HCT116 (cell line): ENCODE results near the gene DDX23. TPM values are rescaled to one million over a fixed set of nuclear protein-coding genes. Genes with fewer than 3 reads are reported as not detected.

Source experiments
- ATAC-seq: fragments of 200-7000 bp; cut with Tn5 transposase; 2 replicates; pipeline ENCODE4 v1.9.1; 2020; ENCODE audit warnings: mild to moderate bottlenecking, moderate library complexity
- BruUV-seq: library from RNA; stranded (reverse); fragments of 400-500 nt; replicated peaks from 2 replicates; lab custom pipeline; 2021; lab: Mats Ljungman, UMichigan
- CTCF ChIA-PET: fragments of 300-600 bp; sonication (Branson Sonifier 250); formaldehyde crosslinking; loops from one replicate; lab custom pipeline; 2021; ENCODE audit warnings: antibody characterized with exemption; lab: Charles Lee
- POLR2A ChIA-PET: fragments of 300-600, 350-600 bp; sonication (Branson Sonifier 250); formaldehyde crosslinking; loops from one replicate; lab custom pipeline; 2021; ENCODE audit warnings: antibody characterized with exemption; lab: Charles Lee
- RAD21 ChIA-PET, 2 experiments: fragments of 300-600 bp; sonication (Branson Sonifier 250); formaldehyde crosslinking; loops; one replicate each; lab custom pipeline; 2023; ENCODE audit warnings: low total read pairs in 2 of 2; ENCODE audit not compliant: uncharacterized antibody in 2 of 2, unreplicated experiment in 2 of 2, low non-redundant PET in 1 of 2; lab: Charles Lee
- DNase-seq: peaks from one replicate; pipeline ENCODE4 v3.0.0-alpha.2; 2010; ENCODE audit warnings: low read depth, low spot score
- H2AFZ ChIP-seq: fragments of 200-600 bp; shearing (Covaris generic), sonication (generic); 2 replicates; pipeline ENCODE4 v1.6.1; 2017; ENCODE audit warnings: low read depth, mixed run types, mixed read lengths, antibody characterized with exemption, low read length; ENCODE audit not compliant: poor library complexity, severe bottlenecking
- H3K27ac ChIP-seq: 2 replicates; pipeline ENCODE4 v1.5.1; 2012; ENCODE audit warnings: low read depth, low read length
- H3K27me3 ChIP-seq: fragments of 200-600 bp; sonication (generic); 2 replicates; pipeline ENCODE4 v1.6.1; 2016; ENCODE audit warnings: mixed run types, low read length, mixed read lengths; ENCODE audit not compliant: insufficient read depth
- H3K36me3 ChIP-seq, 2 experiments: fragments of 200-500 bp in 1 of 2; fragments of 200-600 bp in 1 of 2; sonication (Bioruptor generic) in 1 of 2; sonication (generic) in 1 of 2; 2 replicates each; pipeline versions ENCODE4 v1.5.1 to v1.6.1; 2014 to 2016; ENCODE audit warnings: low read length in 2 of 2, inconsistent platforms in 1 of 2, mixed read lengths in 1 of 2, mixed run types in 1 of 2; ENCODE audit not compliant: insufficient read depth in 2 of 2, control insufficient read depth in 1 of 2
- H3K4me1 ChIP-seq, 2 experiments: fragments of 200-600 bp in 1 of 2; sonication (generic) in 1 of 2; 2 replicates each; pipeline versions ENCODE4 v1.5.1 to v1.6.1; 2012 to 2017; ENCODE audit warnings: low read length in 2 of 2, inconsistent platforms in 1 of 2, mild to moderate bottlenecking in 1 of 2, mixed read lengths in 1 of 2, mixed run types in 1 of 2, moderate library complexity in 1 of 2; ENCODE audit not compliant: insufficient read depth in 2 of 2, control insufficient read depth in 1 of 2
- H3K4me2 ChIP-seq: fragments of 200-600 bp; sonication (generic); 2 replicates; pipeline ENCODE4 v1.6.1; 2017; ENCODE audit warnings: mixed run types, low read length, mixed read lengths
- H3K4me3 ChIP-seq, 2 experiments: fragments of 200-600 bp in 1 of 2; sonication (generic) in 1 of 2; replicated peaks in 1 of 2; 2 replicates each; pipeline ENCODE4 v1.5.1; 2011 to 2016; ENCODE audit warnings: low read length in 2 of 2, control low read depth in 1 of 2, low read depth in 1 of 2, mild to moderate bottlenecking in 1 of 2, mixed read lengths in 1 of 2, mixed run types in 1 of 2
- H3K79me2 ChIP-seq: fragments of 200-600 bp; sonication (generic); 2 replicates; pipeline ENCODE4 v1.6.1; 2017; ENCODE audit warnings: mild to moderate bottlenecking, mixed run types, low read length, moderate library complexity, mixed read lengths; ENCODE audit not compliant: insufficient read depth
- H3K9ac ChIP-seq: fragments of 200-600 bp; sonication (generic); 2 replicates; pipeline ENCODE4 v1.6.1; 2016; ENCODE audit warnings: low read length, mixed read lengths
- H3K9me2 ChIP-seq: fragments of 200-600 bp; sonication (generic), shearing (Covaris generic); 2 replicates; pipeline ENCODE4 v1.6.1; 2017; ENCODE audit warnings: mixed run types, mild to moderate bottlenecking, moderate library complexity; ENCODE audit not compliant: insufficient read depth
- H3K9me3 ChIP-seq, 2 experiments: fragments of 200-500 bp in 1 of 2; fragments of 200-600 bp in 1 of 2; sonication (Bioruptor generic) in 1 of 2; sonication (generic) in 1 of 2; 2 replicates each; pipeline ENCODE4 v1.6.1; 2014 to 2017; ENCODE audit warnings: low read length in 2 of 2, mixed read lengths in 2 of 2, inconsistent platforms in 1 of 2, low read depth in 1 of 2, mild to moderate bottlenecking in 1 of 2, mixed run types in 1 of 2, moderate library complexity in 1 of 2; ENCODE audit not compliant: control insufficient read depth in 1 of 2, insufficient read depth in 1 of 2
- H4K20me1 ChIP-seq: fragments of 200-600 bp; sonication (generic), shearing (Covaris generic); 2 replicates; pipeline ENCODE4 v1.6.1; 2017; ENCODE audit warnings: mixed run types, mild to moderate bottlenecking, moderate library complexity; ENCODE audit not compliant: insufficient read depth
- CBX3 ChIP-seq: IDR thresholded peaks from 2 replicates; pipeline ENCODE4 v1.6.1; 2012; ENCODE audit warnings: low read depth
- ZNF274 ChIP-seq: fragments of 200-500 bp; sonication (Bioruptor generic); IDR thresholded peaks from 2 replicates; pipeline ENCODE4 v1.6.1; 2014; ENCODE audit warnings: mild to moderate bottlenecking, low read depth, low read length, inconsistent platforms
- intact Hi-C: fragments of 100-400 bp; cut with micrococcal nuclease; formaldehyde crosslinking; loops from 2 replicates; pipeline ENCODE4 v1.10.0; 2022
- total RNA-seq: library from RNA; stranded (reverse); gene quantifications from one replicate; pipeline ENCODE4 v1.2.1, GENCODE V29; 2021; ENCODE audit not compliant: unreplicated experiment
- TF ChIP-seq, protein P1 (sequence below), 3 experiments: fragments of 200-600 bp in 1 of 3; sonication (generic) in 1 of 3; IDR thresholded peaks in 2 of 3; conservative IDR thresholded peaks in 1 of 3; 2 replicates each; pipeline ENCODE4 v1.5.1; 2012 to 2017; ENCODE audit warnings: low read depth in 2 of 3, low read length in 2 of 3, antibody characterized with exemption in 1 of 3, borderline replicate concordance in 1 of 3, control low read depth in 1 of 3, mild to moderate bottlenecking in 1 of 3, mixed read lengths in 1 of 3, mixed run types in 1 of 3, moderate library complexity in 1 of 3; ENCODE audit not compliant: insufficient read depth in 1 of 3

Gene DDX23
- total RNA-seq, 1 experiment from 2014 or later, result 75.0 TPM

DNA sequence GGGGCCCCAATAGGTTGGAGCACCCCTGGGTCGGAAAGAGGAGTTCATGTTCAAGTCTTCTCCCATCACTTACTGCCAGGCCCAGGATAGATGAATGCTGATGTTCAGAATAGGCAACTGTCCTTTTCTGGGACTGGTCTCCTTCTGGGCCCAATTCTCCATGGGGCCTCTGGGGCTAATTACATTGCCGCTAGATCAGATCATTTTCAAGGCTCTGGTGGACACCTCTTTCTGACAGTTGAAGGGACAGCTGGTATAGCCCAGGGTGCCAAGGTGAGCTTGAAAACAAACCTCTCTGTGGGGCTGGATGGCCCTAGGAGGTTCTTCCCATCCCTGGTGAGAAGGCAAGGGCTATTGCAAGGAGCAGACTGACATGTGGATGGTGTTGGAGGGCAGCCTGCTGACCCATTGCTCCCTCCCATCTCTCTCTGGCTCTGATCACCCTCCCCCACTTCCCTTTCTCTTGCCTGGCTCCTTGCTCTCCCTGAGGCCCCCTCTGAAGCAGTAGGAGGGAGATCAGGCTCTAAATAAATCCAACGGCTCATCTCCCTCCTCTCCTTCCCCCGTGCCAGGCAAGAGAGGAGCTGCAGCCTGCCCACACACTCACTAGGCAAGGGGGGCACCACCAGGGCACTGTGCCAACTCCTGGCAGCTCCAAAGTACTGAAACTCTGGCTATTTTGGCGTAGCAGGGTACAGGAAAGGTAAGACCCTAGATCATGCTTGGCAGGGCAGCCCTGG is 31.8 kb downstream of the DDX23 start:
- H3K4me1 ChIP-seq, result peaks cover 16 to 32% of the 10 kb centered on the region in 2 experiments
- H2AFZ ChIP-seq, result no peak overlapping the region
- H3K4me2 ChIP-seq, result no peak overlapping the region
- no peaks in the 10 kb centered on the region for H3K27me3 ChIP-seq
- CTCF ChIA-PET, result interaction anchor here (0.6 to 1.9 kb wide), 3 partner anchors 67 to 1053 kb away, joined by 3 to 5 read pairs (median 3); no protein-coding TSS in a partner anchor
- no peaks in the 10 kb centered on the region for H3K9me2 ChIP-seq
- no peaks in the 10 kb centered on the region for H3K79me2 ChIP-seq
- BruUV-seq, result no TSS peak
- ATAC-seq, result no peak
- no peak overlapping the region for H3K27ac ChIP-seq
- H4K20me1 ChIP-seq, result no peaks in the 10 kb centered on the region
- intact Hi-C loops, result no loop called here
- DNase-seq, result no peak
- RAD21 ChIA-PET, result no interaction called here
- no peaks in the 10 kb centered on the region for H3K9me3 ChIP-seq
- POLR2A ChIA-PET, result interaction anchor here (1.4 kb wide), 1 partner anchor 12 kb away, joined by 3 read pairs; no protein-coding TSS in a partner anchor
- no peak for TF ChIP-seq CBX3
- no peak for TF ChIP-seq ZNF274
- TF ChIP-seq, protein P1, sequence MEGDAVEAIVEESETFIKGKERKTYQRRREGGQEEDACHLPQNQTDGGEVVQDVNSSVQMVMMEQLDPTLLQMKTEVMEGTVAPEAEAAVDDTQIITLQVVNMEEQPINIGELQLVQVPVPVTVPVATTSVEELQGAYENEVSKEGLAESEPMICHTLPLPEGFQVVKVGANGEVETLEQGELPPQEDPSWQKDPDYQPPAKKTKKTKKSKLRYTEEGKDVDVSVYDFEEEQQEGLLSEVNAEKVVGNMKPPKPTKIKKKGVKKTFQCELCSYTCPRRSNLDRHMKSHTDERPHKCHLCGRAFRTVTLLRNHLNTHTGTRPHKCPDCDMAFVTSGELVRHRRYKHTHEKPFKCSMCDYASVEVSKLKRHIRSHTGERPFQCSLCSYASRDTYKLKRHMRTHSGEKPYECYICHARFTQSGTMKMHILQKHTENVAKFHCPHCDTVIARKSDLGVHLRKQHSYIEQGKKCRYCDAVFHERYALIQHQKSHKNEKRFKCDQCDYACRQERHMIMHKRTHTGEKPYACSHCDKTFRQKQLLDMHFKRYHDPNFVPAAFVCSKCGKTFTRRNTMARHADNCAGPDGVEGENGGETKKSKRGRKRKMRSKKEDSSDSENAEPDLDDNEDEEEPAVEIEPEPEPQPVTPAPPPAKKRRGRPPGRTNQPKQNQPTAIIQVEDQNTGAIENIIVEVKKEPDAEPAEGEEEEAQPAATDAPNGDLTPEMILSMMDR (IDR thresholded peaks at IDR 0.05 in 2 of 3, conservative IDR thresholded peaks at IDR 0.05 in 1 of 3; ENCODE audit: borderline replicate concordance in 1 of 3, insufficient read depth in 1 of 3, low read depth in 2 of 3, low read length in 2 of 3), result no peak
- H3K4me3 ChIP-seq, result no peak overlapping the region
- peaks cover 0 to 7% of the 10 kb centered on the region in 2 experiments; a peak in 1 of 4 replicates for H3K36me3 ChIP-seq
- H3K9ac ChIP-seq, result no peak overlapping the region
